ENCODE data around the gene PLOD1.

DNA sequence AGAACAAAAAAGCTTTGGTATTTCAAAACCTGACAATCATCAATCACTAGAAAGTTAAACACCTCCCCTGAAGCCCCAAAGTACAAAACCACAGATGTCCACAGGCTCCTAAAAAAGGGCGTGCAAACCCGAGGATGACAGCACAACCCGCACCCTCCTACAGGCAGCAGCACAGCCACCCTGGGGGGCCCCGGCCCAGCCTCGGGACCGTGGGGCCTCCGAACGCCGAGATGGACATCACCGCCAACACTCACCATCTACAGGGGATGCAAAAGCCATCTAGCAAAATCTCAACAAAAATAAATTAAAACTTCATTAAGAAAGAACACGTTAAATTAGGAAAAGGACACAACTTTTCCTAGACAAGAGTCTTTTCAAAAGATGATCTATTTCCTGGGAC, 14.9 kb upstream of the PLOD1 start:
- TF ChIP-seq, protein P1, sequence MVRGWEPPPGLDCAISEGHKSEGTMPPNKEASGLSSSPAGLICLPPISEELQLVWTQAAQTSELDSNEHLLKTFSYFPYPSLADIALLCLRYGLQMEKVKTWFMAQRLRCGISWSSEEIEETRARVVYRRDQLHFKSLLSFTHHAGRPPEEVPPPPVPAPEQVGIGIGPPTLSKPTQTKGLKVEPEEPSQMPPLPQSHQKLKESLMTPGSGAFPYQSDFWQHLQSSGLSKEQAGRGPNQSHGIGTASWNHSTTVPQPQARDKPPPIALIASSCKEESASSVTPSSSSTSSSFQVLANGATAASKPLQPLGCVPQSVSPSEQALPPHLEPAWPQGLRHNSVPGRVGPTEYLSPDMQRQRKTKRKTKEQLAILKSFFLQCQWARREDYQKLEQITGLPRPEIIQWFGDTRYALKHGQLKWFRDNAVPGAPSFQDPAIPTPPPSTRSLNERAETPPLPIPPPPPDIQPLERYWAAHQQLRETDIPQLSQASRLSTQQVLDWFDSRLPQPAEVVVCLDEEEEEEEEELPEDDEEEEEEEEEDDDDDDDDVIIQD (CRISPR knock-in tag; IDR thresholded peaks at IDR 0.05; ENCODE audit: low read depth), result no peak
- TF ChIP-seq MIER2 (CRISPR knock-in tag; IDR thresholded peaks at IDR 0.05), result no peak
- TF ChIP-seq EP300 (IDR thresholded peaks at IDR 0.05; ENCODE audit: low read depth in 2 of 2, low read length in 2 of 2), result no peak
- no peak for TF ChIP-seq EP300 (CRISPR knock-in tag; IDR thresholded peaks at IDR 0.05; ENCODE audit: borderline replicate concordance)
- no peak for TF ChIP-seq PAWR (CRISPR knock-in tag; IDR thresholded peaks at IDR 0.05; ENCODE audit: borderline replicate concordance)
- TF ChIP-seq ZNF138 (CRISPR knock-in tag; IDR thresholded peaks at IDR 0.05; ENCODE audit: low read depth), result no peak
- TF ChIP-seq, protein P2, sequence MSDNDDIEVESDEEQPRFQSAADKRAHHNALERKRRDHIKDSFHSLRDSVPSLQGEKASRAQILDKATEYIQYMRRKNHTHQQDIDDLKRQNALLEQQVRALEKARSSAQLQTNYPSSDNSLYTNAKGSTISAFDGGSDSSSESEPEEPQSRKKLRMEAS (IDR thresholded peaks at IDR 0.05), result no peak
- TF ChIP-seq RBFOX2 (IDR thresholded peaks at IDR 0.05; ENCODE audit: low read depth, low read length), result no peak
- TF ChIP-seq, protein P3, sequence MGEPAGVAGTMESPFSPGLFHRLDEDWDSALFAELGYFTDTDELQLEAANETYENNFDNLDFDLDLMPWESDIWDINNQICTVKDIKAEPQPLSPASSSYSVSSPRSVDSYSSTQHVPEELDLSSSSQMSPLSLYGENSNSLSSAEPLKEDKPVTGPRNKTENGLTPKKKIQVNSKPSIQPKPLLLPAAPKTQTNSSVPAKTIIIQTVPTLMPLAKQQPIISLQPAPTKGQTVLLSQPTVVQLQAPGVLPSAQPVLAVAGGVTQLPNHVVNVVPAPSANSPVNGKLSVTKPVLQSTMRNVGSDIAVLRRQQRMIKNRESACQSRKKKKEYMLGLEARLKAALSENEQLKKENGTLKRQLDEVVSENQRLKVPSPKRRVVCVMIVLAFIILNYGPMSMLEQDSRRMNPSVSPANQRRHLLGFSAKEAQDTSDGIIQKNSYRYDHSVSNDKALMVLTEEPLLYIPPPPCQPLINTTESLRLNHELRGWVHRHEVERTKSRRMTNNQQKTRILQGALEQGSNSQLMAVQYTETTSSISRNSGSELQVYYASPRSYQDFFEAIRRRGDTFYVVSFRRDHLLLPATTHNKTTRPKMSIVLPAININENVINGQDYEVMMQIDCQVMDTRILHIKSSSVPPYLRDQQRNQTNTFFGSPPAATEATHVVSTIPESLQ (CRISPR knock-in tag; conservative IDR thresholded peaks at IDR 0.05), result no peak
